Measurements from ENCODE around the gene SPDYC.

Gene SPDYC

DNA sequence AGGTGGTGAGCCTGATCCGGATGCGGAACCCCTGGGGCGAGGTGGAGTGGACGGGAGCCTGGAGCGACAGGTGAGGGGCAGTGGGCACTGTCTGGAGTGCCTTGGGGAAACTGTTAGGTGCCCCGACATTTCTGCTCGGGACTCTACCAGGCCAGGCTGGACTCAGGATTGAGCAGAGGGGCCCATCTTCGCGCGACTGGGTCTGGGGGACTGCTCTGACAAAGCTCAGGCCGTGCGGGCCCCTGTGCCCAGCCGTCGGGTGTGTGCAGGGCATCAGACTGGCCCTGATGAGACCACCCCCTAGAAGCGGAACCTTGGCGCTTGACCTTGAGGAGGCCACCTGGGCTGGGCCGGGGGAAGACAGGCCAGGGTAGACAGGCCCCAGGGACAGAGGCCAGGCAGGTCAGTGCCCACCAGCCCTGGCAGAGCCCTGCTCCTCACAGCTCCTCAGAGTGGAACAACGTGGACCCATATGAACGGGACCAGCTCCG is 18.0 kb downstream of the SPDYC start:
- H4K20me1 ChIP-seq (ENCODE audit: insufficient read depth, low read length): no peaks in the 10 kb centered on the region; the same call in 1 of the 2 replicates
- H3K79me2 ChIP-seq (ENCODE audit: insufficient read depth, low read length): peaks cover 5% of the 10 kb centered on the region
- peaks cover 51% of the 10 kb centered on the region for H3K36me3 ChIP-seq (ENCODE audit: insufficient read depth, low read length)
- H3K27me3 ChIP-seq (ENCODE audit: insufficient read depth, low read length, poor library complexity): no peaks in the 10 kb centered on the region
- ATAC-seq (ENCODE audit: insufficient read depth, low read depth) (no peak), DNase-seq (peak; percentile 3)
- H3K4me2 ChIP-seq (ENCODE audit: insufficient read depth, low read length): no peak overlapping the region
- no peak for TF ChIP-seq EZH2 (IDR thresholded peaks at IDR 0.05; ENCODE audit: borderline replicate concordance, low read depth, low read length, severe bottlenecking)
- TF ChIP-seq, protein P1, sequence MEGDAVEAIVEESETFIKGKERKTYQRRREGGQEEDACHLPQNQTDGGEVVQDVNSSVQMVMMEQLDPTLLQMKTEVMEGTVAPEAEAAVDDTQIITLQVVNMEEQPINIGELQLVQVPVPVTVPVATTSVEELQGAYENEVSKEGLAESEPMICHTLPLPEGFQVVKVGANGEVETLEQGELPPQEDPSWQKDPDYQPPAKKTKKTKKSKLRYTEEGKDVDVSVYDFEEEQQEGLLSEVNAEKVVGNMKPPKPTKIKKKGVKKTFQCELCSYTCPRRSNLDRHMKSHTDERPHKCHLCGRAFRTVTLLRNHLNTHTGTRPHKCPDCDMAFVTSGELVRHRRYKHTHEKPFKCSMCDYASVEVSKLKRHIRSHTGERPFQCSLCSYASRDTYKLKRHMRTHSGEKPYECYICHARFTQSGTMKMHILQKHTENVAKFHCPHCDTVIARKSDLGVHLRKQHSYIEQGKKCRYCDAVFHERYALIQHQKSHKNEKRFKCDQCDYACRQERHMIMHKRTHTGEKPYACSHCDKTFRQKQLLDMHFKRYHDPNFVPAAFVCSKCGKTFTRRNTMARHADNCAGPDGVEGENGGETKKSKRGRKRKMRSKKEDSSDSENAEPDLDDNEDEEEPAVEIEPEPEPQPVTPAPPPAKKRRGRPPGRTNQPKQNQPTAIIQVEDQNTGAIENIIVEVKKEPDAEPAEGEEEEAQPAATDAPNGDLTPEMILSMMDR (IDR thresholded peaks at IDR 0.05; ENCODE audit: borderline replicate concordance, extremely low read depth, low read length, poor library complexity, severe bottlenecking): no peak
- no peaks in the 10 kb centered on the region for H3K9me3 ChIP-seq (ENCODE audit: insufficient read depth, low read length, severe bottlenecking)
- H3K4me3 ChIP-seq (ENCODE audit: low read depth in 1 of 2, low read length in 2 of 2): no peak overlapping the region
- no peak overlapping the region for H3K27ac ChIP-seq (ENCODE audit: low read length)
- no peak overlapping the region for H3K9ac ChIP-seq (ENCODE audit: low read depth, low read length)
- no peak overlapping the region for H2AFZ ChIP-seq (ENCODE audit: low read depth, low read length)
- peaks cover 6% of the 10 kb centered on the region for H3K4me1 ChIP-seq (ENCODE audit: insufficient read depth, low read length)

GRCh38 chr11:65188486-65188885 is 18.5 kb downstream of the SPDYC start:
- Histone ChIP-seq H3K27ac (ENCODE audit: low read length) (no peak overlapping the region), H4K20me1 (ENCODE audit: insufficient read depth, low read length) (no peaks in the 10 kb centered on the region; the same call in 1 of the 2 replicates), H3K4me1 (ENCODE audit: insufficient read depth, low read length) (peaks cover 2% of the 10 kb centered on the region), H3K4me3 (ENCODE audit: low read depth in 1 of 2, low read length in 2 of 2) (no peak overlapping the region), H3K9me3 (ENCODE audit: insufficient read depth, low read length, severe bottlenecking) (no peaks in the 10 kb centered on the region), H3K36me3 (ENCODE audit: insufficient read depth, low read length) (peaks cover 48% of the 10 kb centered on the region), H3K4me2 (ENCODE audit: insufficient read depth, low read length) (no peak overlapping the region), H3K79me2 (ENCODE audit: insufficient read depth, low read length) (peaks cover under 1% of the 10 kb centered on the region; the same call in 1 of the 2 replicates), H2AFZ (ENCODE audit: low read depth, low read length) (no peak overlapping the region), H3K27me3 (ENCODE audit: insufficient read depth, low read length, poor library complexity) (no peaks in the 10 kb centered on the region), H3K9ac (ENCODE audit: low read depth, low read length) (no peak overlapping the region)
- DNase-seq: no peak
- ATAC-seq (ENCODE audit: insufficient read depth, low read depth): no peak
- TF ChIP-seq, protein P1 (IDR thresholded peaks at IDR 0.05; ENCODE audit: borderline replicate concordance, extremely low read depth, low read length, poor library complexity, severe bottlenecking): no peak
- TF ChIP-seq EZH2 (IDR thresholded peaks at IDR 0.05; ENCODE audit: borderline replicate concordance, low read depth, low read length, severe bottlenecking): no peak

DNA sequence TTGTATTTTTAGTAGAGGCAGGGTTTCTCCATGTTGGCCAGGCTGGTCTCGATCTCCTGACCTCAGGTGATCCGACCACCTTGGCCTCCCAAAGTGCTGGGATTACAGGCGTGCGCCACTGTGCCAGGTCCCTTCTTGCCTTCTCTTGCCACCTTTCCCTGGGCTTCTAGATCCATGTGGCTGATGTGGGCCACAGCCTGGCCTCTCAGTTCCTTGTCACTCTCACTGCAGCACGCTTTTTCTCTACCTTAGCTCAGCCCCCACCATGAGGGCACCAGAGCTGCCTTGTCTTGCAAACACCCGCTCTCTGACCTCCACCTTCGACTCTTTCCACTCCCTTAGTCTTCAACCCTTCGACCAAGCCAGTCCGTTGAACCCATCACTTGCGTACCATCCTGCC is 19.2 kb downstream of the SPDYC start:
- Histone ChIP-seq H3K27ac (ENCODE audit: low read length) (no peak overlapping the region), H3K9ac (ENCODE audit: low read depth, low read length) (no peak overlapping the region)
- no peak for DNase-seq

More for the DNA sequence above, 19.2 kb downstream of the SPDYC start:
- TF ChIP-seq EZH2 (IDR thresholded peaks at IDR 0.05; ENCODE audit: borderline replicate concordance, low read depth, low read length, severe bottlenecking): no peak
- TF ChIP-seq, protein P1 (IDR thresholded peaks at IDR 0.05; ENCODE audit: borderline replicate concordance, extremely low read depth, low read length, poor library complexity, severe bottlenecking): no peak
- no peaks in the 10 kb centered on the region; the same call in 1 of the 2 replicates for H4K20me1 ChIP-seq (ENCODE audit: insufficient read depth, low read length)
- no peak overlapping the region for H3K4me2 ChIP-seq (ENCODE audit: insufficient read depth, low read length)
- no peaks in the 10 kb centered on the region for H3K27me3 ChIP-seq (ENCODE audit: insufficient read depth, low read length, poor library complexity)
- peaks cover 49% of the 10 kb centered on the region for H3K36me3 ChIP-seq (ENCODE audit: insufficient read depth, low read length)
- no peaks in the 10 kb centered on the region for H3K9me3 ChIP-seq (ENCODE audit: insufficient read depth, low read length, severe bottlenecking)
- no peaks in the 10 kb centered on the region for H3K79me2 ChIP-seq (ENCODE audit: insufficient read depth, low read length)
- no peak overlapping the region for H3K4me3 ChIP-seq (ENCODE audit: low read depth in 1 of 2, low read length in 2 of 2)
- H2AFZ ChIP-seq (ENCODE audit: low read depth, low read length): no peak overlapping the region
- H3K4me1 ChIP-seq (ENCODE audit: insufficient read depth, low read length): no peaks in the 10 kb centered on the region
- no peak for ATAC-seq (ENCODE audit: insufficient read depth, low read depth)
